ENCODE results near the gene IQCH. TPM values are rescaled to one million over a fixed set of nuclear protein-coding genes. Genes with fewer than 3 reads are reported as not detected.

Gene IQCH
- total and polyA plus RNA-seq, 9 of the 15 experiments (the other 6 are each of a cell fraction or from before 2014, with no cell fraction given) = 1.8 to 3.9 (median 2.7) TPM

DNA sequence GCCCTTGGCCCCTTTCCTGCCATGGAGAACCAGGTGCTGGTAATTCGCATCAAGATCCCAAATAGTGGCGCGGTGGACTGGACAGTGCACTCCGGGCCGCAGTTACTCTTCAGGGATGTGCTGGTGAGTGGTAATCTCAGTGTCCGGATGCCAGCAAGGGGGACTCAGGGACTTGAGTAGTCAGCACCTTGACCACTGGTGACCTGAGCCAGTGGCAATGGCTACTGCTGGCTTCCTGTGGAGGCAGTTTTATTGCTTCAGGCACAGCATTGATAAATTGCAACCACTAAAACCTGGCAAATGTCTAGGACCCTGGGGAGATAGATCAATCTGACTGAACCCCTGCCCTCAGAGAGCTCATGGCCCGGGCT, 288.7 kb downstream of the IQCH start (continued):
- TF ChIP-seq, protein P1, sequence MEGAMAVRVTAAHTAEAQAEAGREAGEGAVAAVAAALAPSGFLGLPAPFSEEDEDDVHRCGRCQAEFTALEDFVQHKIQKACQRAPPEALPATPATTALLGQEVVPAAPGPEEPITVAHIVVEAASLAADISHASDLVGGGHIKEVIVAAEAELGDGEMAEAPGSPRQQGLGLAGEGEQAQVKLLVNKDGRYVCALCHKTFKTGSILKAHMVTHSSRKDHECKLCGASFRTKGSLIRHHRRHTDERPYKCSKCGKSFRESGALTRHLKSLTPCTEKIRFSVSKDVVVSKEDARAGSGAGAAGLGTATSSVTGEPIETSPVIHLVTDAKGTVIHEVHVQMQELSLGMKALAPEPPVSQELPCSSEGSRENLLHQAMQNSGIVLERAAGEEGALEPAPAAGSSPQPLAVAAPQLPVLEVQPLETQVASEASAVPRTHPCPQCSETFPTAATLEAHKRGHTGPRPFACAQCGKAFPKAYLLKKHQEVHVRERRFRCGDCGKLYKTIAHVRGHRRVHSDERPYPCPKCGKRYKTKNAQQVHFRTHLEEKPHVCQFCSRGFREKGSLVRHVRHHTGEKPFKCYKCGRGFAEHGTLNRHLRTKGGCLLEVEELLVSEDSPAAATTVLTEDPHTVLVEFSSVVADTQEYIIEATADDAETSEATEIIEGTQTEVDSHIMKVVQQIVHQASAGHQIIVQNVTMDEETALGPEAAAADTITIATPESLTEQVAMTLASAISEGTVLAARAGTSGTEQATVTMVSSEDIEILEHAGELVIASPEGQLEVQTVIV (CRISPR knock-in tag; IDR thresholded peaks at IDR 0.05; ENCODE audit: borderline replicate concordance) = no peak
- TF ChIP-seq, protein P2, sequence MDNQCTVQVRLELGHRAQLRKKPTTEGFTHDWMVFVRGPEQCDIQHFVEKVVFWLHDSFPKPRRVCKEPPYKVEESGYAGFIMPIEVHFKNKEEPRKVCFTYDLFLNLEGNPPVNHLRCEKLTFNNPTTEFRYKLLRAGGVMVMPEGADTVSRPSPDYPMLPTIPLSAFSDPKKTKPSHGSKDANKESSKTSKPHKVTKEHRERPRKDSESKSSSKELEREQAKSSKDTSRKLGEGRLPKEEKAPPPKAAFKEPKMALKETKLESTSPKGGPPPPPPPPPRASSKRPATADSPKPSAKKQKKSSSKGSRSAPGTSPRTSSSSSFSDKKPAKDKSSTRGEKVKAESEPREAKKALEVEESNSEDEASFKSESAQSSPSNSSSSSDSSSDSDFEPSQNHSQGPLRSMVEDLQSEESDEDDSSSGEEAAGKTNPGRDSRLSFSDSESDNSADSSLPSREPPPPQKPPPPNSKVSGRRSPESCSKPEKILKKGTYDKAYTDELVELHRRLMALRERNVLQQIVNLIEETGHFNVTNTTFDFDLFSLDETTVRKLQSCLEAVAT (IDR thresholded peaks at IDR 0.05) = no peak
- TF ChIP-seq ZNF146 (CRISPR knock-in tag; IDR thresholded peaks at IDR 0.05; ENCODE audit: unreplicated experiment) = no peak

DNA sequence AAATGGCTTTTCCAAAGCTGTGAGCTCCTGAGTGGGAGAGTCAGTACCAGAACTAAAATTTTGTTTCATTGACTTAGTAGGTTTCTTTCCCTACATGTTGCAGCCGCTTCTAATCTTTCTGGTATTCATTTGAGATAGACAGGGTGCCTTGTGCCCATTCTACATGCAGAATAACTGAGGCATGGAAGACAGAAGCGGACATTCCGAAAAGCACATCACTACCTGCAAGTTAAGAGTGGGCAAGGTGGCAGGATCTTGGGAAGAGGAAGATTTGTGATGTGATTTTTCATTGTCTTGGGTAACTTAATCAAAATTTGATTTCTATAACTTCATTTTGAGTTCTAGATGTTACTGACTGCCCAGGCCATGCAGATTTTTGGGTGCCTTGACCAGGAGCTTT, 289.9 kb downstream of the IQCH start:
- in situ Hi-C loops (cut with MboI) = no loop called here
- ChIA-PET POLR2A (interaction anchor here (1.2 to 1.3 kb wide), 2 partner anchors 10 to 16 kb away, joined by 4 to 6 read pairs; no protein-coding TSS in a partner anchor), CTCF (ENCODE audit: low intra/inter-chr PET ratio) (no interaction called here)
- BruUV-seq (replicated peaks) = no TSS peak
- H3K4me3 ChIP-seq = no peak overlapping the region
- H3K27ac ChIP-seq (ENCODE audit: extremely low read depth, low read depth, low read length) = no peak overlapping the region
- H3K4me2 ChIP-seq (ENCODE audit: insufficient read depth, low read length) = no peak overlapping the region
- no peak overlapping the region for H2AFZ ChIP-seq (ENCODE audit: low read depth, low read length)
- ATAC-seq (no peak), FAIRE-seq (no peak), DNase-seq (ENCODE audit: extremely low read depth in 1 of 4, low spot score in 3 of 4) (no peak)
- H3K9me3 ChIP-seq (replicated peaks; ENCODE audit: control insufficient read depth, insufficient read depth, low read depth, low read length) = no peaks in the 10 kb centered on the region
- H3K36me3 ChIP-seq (ENCODE audit: control insufficient read depth, insufficient read depth, low read length) = peaks cover 24% of the 10 kb centered on the region; the same call in 2 of the 3 replicates
- no peak overlapping the region for H3K9ac ChIP-seq (ENCODE audit: insufficient read depth in 1 of 2, low read depth in 2 of 2, low read length in 2 of 2)
- peaks cover 24% of the 10 kb centered on the region for H3K79me2 ChIP-seq (ENCODE audit: control insufficient read depth, insufficient read depth, low read length)
- 86% methylated on average over 3 of the region's 3 CpGs for WGBS (ENCODE audit: insufficient coverage, low coverage, missing lambda C conversion rate)
- no peaks in the 10 kb centered on the region for H3K27me3 ChIP-seq (ENCODE audit: control insufficient read depth in 2 of 2, insufficient read depth in 2 of 2, low read length in 2 of 2)
- H4K20me1 ChIP-seq (replicated peaks; ENCODE audit: control insufficient read depth, insufficient read depth, low read length) = no peaks in the 10 kb centered on the region
- peaks cover 13 to 29% of the 10 kb centered on the region in 2 experiments for H3K4me1 ChIP-seq (replicated peaks in 1 of 2; ENCODE audit: control insufficient read depth in 2 of 2, insufficient read depth in 2 of 2, low read length in 2 of 2)
- no peaks in the 10 kb centered on the region for H3K9me1 ChIP-seq (ENCODE audit: control insufficient read depth, insufficient read depth, low read length)
- intact Hi-C loops (cut with micrococcal nuclease) = no loop called here
- TF ChIP-seq, protein P3, sequence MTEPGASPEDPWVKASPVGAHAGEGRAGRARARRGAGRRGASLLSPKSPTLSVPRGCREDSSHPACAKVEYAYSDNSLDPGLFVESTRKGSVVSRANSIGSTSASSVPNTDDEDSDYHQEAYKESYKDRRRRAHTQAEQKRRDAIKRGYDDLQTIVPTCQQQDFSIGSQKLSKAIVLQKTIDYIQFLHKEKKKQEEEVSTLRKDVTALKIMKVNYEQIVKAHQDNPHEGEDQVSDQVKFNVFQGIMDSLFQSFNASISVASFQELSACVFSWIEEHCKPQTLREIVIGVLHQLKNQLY (CRISPR knock-in tag; conservative IDR thresholded peaks at IDR 0.05) = no peak
- TF ChIP-seq, protein P4, sequence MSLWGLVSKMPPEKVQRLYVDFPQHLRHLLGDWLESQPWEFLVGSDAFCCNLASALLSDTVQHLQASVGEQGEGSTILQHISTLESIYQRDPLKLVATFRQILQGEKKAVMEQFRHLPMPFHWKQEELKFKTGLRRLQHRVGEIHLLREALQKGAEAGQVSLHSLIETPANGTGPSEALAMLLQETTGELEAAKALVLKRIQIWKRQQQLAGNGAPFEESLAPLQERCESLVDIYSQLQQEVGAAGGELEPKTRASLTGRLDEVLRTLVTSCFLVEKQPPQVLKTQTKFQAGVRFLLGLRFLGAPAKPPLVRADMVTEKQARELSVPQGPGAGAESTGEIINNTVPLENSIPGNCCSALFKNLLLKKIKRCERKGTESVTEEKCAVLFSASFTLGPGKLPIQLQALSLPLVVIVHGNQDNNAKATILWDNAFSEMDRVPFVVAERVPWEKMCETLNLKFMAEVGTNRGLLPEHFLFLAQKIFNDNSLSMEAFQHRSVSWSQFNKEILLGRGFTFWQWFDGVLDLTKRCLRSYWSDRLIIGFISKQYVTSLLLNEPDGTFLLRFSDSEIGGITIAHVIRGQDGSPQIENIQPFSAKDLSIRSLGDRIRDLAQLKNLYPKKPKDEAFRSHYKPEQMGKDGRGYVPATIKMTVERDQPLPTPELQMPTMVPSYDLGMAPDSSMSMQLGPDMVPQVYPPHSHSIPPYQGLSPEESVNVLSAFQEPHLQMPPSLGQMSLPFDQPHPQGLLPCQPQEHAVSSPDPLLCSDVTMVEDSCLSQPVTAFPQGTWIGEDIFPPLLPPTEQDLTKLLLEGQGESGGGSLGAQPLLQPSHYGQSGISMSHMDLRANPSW (CRISPR knock-in tag; IDR thresholded peaks at IDR 0.05) = no peak

All from K562 (cell line).